ENCODE data around the gene GID8.

GID8 gene

GRCh38 chr20:62989201-62989601 lies 51.3 kb downstream of the GID8 start:
- DNase-seq, result no peak

- DNase-seq, result no peak
Measured at GRCh38 chr20:62990306-62990825, 52.4 kb downstream of the GID8 start.

GRCh38 chr20:62991196-62991807 lies 53.4 kb downstream of the GID8 start:
- DNase-seq, result no peak

GRCh38 chr20:62991863-62992262 lies 53.9 kb downstream of the GID8 start:
- DNase-seq, result no peak

GRCh38 chr20:62993856-62994494 lies 56.0 kb downstream of the GID8 start:
- DNase-seq, result no peak

GRCh38 chr20:62994869-62995281 lies 56.9 kb downstream of the GID8 start:
- DNase-seq, result no peak

- DNase-seq, result no peak
Measured at GRCh38 chr20:62995481-62995880, 57.5 kb downstream of the GID8 start.

- DNase-seq, result no peak
Measured at GRCh38 chr20:62995898-62996595, 58.1 kb downstream of the GID8 start.

GRCh38 chr20:62996596-62996982 lies 58.6 kb downstream of the GID8 start:
- no peak for DNase-seq

- no peak for DNase-seq
Measured at GRCh38 chr20:62997417-62998035, 59.6 kb downstream of the GID8 start.
